Measurements from ENCODE around the gene IL17C.

- TF ChIP-seq CTCF (conservative IDR thresholded peaks at IDR 0.05; ENCODE audit: low read depth, low read length), result no peak
- TF ChIP-seq EZH2 (IDR thresholded peaks at IDR 0.05; ENCODE audit: borderline replicate concordance, low read depth, low read length, poor library complexity, severe bottlenecking), result no peak
Observed at GRCh38 chr16:88684569-88685155, 46.3 kb downstream of the IL17C start.

All from A673 (cell line).